Effector CD8-positive, alpha-beta T cell (primary cell): ENCODE measurements around the gene MED12.
A peak's percentile ranks its signal among the peaks of the same experiment; 100 is the strongest.

ENCODE experiments used
- DNase-seq: peaks from one replicate; lab custom pipeline; 2025; lab: John Stamatoyannopoulos, UW

Gene MED12

DNA sequence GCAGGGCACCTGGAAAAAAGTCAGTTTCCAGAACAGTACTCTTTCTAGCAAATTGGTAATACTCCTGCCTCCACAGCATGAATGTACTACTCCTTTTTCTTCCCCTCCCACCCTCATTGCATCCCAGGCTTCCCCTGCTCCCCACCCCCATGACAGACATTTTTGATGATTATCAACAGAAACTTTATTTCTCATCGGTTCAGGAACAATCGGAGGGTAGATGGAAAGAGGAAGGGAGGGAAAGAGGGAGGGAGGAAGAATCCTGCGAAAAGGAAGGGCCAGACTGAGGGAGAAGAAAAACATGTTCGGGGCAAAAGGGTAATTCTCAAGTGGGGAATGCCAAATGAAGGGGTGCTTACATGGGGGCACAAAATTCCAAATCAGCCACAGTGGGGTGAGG, 11.2 kb upstream of the MED12 start:
- no peak for DNase-seq

DNA sequence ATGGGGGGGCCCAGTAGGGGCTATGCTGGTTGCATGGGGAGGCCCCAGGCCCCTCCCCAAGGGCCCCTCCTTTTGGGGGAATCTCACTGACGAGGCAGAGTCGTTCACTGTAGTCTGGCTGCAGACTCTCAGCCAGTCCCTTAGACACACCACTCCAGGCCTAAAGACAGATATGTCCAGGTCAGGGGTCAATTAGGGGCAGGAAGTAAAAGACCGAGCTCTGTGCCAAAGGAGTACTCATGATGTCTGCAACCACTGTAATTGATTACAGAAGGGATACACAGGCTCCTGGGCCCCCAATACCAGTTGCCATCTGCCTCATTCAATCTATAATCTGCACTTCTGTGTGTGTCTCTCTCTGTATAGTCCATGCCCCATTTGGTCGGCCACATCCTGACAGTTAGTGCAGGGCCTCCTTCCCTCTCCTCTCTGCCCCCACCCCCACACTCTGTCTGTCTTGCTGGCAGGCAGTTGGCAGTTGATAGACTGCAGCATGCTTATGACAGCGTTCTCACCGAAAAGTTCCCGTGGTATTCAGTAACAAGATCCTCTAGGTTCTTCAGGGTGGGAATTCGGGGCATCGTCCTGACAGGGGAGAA, 10.5 kb upstream of the MED12 start:
- DNase-seq = peak; percentile 5

DNA sequence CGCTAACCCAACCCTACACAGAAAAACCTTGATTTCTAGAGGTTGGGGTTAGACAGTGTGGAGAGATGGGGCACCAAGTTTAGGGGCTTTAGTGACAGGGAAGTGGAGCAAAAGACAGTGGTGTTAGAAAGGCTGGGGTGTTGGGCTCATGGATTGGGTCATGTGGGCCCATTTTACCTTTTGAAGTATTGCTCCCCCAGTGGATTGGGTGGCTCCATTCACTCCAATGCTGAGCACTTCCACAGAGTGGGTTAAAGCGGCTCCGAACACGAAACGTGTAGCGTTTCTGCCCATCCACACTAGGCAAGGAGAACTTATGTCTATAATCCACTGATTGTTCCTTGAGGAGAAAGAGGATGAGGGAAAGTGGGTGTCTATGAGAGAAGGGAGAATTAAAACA, 9.3 kb upstream of the MED12 start:
- DNase-seq = no peak

DNA sequence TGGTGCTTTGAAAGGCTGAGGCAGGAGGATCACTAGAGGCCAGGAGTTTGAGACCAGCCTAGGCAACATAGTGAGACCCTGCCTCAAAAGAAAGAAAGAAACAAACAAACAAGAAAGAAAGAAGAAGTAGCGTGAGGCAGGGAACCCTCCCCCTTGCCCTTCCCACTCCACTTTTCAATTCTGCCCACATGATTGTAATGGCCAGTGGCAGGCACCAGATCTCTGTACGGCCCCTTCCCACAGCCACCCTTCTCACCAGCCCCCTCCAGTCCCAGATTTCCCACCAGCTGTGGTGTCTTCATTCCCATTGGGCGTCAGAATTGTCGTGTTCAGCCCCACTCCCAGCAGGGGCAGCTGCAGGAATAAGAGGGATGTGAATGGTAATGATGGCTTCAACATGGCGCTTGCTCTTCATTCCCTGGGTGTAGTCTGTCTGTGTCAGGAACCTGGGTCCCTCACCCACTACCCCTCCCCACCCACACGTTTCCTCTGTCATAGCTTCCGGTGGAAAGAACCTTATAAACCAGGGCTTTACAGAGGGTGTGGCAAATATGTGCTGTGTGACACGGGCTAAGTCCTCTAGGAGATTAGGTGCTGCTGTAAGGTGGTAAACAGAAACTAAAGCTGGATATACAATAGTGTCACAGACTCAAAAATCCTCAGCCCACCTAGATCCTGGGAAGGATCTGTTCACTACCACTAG, 7.1 kb upstream of the MED12 start, which contains the start of gene IL2RG:
Gene IL2RG, minus strand, starts transcription at position 437 of the 703 bp plus-strand sequence. Its CDS starts 38 bp downstream, at position 399.
- peak; percentile 66 for DNase-seq

DNA sequence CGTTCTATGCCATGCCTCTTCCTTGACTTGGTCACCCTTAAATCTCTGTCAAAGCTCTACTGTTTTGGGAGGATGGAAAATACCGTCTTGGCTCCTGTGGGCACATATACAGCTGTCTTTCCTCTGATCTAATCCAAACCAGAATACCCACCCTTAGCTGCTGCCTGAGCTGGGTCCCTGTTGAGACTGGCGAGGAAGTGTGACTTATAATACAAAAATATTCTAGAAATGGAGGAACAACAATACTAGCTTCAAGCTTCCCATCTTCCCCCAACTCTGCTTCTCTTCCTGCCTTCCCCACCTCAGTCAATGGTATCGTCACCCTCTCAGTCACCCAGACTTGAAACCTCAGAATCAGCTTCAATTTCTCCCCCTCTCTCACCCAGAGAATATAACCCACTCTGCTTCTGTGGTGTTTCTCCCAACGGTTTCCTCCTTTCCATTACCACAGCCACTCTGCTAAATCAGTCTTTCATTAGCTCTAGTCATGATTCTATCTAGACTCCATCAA, 6.4 kb upstream of the MED12 start:
- DNase-seq = peak; percentile 13

DNA sequence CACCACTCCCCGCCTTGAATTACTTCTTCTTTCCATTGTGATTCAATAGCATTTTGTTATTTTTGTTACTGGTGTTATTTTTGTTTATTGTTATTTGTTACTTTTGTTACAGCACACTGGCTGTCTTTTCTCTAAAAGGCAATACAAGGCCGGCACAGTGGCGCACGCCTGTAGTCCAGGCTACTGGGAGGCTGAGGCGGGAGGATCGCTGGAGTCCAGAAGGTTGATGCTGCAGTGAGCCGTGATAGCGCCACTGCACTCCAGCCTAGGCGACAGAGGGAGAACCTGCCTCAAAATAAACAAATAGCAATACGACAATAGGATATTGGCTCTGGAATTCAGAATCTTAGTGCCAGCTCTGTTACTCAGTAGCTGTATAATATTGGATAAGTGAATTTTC, 1.0 kb upstream of the MED12 start:
- DNase-seq = no peak

DNA sequence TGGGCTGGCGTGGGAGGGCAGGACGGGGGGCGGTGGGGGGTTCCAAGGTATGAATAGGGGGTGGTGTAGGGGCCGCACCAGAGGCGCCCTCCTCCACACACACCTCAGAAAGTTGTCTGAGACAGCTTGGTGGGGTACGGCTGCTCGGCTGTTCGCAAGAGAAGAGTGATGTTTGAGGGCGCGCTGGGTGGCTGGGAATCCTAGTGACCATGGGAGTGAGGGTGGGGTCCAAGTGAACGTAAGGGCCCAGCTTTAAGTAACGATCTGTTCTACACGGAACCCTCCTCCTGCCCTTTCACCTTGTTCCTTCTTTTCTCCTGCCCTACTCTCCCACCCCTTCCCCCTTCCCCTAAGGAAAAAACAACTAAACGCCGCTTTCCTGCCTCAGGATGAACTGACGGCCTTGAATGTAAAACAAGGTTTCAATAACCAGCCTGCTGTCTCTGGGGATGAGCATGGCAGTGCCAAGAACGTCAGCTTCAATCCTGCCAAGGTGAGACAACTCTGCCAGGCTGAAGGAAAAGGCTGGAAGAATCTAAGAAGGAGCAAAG, 664 bp downstream of the MED12 start:
- no peak for DNase-seq

DNA sequence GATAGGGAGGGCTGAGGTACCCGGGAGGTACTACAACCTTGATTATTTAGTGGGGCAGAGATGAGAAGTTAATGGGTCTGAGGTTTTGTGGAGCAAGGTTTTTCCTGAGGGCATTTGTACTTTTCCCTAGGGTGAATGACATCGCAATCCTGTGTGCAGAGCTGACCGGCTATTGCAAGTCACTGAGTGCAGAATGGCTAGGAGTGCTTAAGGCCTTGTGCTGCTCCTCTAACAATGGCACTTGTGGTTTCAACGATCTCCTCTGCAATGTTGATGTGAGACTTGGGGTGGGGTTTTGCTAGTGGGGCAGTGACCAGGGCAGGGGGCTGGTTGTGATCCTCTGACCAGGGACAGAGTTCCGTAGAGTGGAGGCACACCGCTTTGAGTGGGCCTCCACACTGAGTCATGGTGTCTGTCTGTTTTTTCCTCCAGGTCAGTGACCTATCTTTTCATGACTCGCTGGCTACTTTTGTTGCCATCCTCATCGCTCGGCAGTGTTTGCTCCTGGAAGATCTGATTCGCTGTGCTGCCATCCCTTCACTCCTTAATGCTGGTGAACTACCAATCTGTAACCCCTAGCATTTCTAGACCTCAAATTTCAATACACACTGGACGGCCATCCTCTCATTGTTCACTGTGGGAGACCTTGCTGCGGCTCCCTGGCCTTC, 9.9 kb downstream of the MED12 start:
- DNase-seq = no peak

DNA sequence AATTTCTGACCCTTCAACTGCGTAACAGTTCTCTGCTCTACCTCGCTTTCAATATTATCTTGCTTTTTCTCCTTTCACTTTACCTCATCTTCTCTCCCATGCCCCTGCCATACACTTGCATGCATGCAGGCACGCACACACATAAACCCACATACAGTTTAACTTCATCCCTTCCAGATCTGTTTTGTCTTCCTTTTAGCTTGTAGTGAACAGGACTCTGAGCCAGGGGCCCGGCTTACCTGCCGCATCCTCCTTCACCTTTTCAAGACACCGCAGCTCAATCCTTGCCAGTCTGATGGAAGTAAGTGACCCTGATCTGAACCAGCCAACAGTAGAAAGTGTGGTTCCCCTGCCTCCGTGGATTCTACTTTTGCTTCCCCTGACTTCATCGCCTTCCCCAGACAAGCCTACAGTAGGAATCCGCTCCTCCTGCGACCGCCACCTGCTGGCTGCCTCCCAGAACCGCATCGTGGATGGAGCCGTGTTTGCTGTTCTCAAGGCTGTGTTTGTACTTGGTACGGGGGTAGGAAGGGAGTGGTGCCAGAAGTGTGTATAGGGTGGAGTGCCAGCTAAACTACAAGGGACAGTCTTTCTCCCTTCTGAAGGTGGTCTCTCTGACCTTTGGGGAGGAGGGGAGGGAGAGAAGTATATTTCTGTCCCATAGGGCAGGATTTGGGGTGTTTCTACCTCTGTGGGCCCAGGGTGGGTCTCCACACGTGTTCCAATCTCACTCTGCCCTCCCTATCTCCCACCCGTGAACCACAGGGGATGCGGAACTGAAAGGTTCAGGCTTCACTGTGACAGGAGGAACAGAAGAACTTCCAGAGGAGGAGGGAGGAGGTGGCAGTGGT, 10.7 kb downstream of the MED12 start:
- DNase-seq = peak; percentile 61

DNA sequence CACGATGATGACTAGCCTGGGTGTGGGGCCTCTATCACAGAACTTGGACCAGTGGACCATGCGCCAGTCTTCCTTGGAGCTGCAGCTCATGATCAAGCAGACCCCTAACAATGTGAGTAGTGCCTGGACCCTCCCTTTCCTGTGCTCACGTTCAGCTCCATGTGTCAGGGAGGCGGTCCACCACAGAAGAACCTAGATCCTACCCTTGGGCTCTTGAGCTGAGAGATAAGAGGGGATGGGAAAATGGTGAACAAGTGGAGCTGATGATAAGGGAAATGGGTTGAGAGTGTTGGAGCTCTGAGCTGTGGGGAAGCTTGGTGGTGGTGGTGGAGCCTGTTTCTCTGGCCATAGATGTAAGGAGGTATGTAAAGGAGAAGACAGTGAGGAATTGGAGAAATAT, 13.1 kb downstream of the MED12 start:
- no peak for DNase-seq

DNA sequence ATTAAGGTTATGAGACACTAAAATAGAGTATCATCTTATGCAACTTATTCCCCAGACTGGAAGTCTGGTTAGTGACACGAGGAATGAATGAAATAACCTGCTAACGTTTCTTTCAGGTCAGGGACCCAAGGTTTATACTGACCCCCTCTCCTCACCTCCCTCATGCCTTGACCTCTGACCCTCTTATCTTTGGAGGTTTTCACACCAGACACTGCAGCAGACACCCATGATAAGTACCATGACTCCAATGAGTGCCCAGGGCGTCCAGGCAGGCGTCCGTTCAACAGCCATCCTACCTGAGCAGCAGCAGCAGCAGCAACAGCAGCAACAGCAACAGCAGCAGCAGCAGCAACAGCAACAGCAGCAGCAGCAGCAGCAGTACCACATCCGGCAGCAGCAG, 22.0 kb downstream of the MED12 start:
- DNase-seq = no peak

DNA sequence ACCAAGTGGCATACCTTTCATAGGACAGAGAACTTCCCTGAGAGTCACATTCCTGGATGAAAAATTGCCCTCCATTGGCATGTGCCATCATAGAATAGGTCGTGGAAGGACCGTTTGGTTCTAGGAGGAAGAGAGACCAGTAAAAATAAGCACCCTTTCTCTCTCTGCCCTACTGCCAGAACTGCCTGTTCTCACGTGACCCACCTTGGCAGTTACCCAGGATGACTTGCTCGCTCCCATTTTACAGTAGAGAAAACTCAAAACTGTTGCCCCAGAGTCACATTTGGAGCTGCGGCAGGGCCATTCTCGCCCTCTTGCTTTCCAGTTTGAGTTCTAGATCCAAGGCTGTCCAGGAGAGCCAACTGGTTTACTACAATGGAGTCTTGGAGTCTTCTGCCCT, 25.1 kb downstream of the MED12 start:
- no peak for DNase-seq

DNA sequence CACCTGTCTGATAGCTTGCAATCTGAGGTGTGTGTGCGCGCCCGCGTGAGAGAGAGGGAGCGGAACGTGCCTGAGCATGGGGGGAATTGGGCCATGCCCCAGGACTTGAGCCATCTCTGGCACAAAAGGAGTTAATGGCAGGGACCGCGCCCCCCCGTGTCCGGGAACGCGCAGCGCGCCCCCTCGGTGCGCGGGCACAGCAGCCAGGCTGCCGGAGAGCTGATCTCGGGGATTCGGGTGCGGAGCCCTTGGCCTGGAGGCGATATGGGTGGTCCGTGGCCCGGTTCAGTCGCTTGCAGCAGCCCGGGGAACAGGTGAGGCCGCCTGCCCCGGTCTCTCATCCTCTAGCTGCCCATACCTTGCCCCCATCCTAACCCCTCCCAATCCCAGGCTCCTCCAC, 26.3 kb downstream of the MED12 start, which contains the start of gene NLGN3:
Gene NLGN3, plus strand, starts transcription at position 191 of the 400 bp plus-strand sequence. CDS start 2,909 bp downstream, outside the sequence.
- no peak for DNase-seq

DNA sequence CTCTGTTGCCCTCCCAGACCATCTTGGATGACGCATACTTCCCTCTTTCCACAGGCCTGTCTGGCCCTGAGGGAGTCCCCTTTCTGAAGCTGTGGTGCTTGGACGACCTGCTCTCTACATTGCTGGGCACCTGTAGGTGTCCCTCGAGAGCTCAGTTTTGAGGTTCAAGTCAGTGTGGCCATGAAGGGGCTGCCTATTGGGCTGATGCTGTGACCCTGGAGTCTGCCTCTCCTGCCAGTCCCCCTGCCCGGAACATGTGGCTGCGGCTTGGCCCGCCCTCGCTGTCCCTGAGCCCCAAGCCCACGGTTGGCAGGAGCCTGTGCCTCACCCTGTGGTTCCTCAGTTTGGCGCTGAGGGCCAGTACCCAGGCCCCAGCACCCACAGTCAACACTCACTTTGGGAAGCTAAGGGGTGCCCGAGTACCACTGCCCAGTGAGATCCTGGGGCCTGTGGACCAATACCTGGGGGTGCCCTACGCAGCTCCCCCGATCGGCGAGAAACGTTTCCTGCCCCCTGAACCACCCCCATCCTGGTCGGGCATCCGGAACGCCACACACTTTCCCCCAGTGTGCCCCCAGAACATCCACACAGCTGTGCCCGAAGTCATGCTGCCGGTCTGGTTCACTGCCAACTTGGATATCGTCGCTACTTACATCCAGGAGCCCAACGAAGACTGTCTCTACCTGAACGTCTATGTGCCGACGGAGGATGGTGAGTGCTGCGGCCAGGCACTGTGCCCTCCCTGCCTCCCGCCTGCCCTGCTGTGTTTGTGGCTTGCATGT, 29.3 kb downstream of the MED12 start:
- DNase-seq = no peak

DNA sequence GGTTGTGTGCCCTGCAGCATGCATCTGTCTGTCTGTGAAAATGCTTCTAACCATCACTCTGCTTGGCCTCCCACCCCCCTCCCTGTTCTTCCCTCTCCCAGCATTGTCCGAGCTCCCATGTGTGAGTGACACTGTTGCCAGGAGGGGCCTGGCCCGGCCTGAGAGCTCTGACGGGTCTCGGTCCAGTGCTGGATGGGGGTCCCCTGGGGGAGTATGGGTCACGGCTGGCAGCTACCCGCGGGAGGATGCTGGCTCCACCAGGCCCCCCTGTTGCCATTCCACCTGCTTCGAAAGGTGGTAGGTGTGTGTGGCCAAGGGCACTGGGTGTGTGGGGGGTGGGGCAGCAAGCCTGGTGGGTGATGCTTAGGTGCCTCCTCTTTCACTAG, 29.9 kb downstream of the MED12 start:
- DNase-seq = no peak

DNA sequence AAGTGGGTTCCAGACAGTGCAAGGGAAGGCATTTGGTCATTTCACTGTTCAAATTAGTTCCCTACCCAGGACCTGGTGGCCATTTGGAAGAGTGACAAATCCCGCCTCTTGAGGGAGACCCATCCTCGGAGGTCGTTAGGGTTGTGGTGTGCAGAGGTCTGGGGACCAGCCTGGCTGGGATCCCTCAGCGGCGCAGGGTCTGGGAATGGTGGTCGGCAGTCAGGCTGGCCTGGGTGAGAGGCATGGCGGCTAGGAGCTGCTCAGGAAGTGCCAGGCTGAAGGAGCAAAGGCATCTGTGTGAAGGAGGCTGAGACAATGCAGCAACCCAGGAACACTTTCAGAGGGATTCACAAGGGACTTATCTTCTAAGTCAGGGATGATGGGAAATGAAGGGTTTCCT, 33.0 kb downstream of the MED12 start:
- DNase-seq = no peak

DNA sequence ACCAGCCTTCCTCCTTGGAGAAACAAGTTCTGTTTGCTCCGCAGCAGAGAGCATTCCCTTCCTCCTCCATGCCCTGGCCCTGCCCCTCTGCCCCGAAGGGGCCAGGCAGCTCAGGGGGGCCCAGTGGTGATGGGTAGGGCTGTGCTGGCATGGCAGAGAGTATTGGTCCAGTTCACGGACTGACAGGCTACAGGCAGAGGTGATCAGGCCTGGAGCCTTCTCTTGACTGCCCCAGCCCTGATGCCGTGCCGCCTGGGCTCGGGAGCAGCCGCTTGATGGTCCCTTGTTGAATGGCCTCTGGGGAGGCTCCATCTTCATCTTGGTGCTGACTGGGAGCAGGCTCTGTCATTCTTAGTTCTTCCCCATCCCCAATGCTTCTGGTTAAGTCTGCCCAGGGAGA, 35.8 kb downstream of the MED12 start:
- DNase-seq = no peak

DNA sequence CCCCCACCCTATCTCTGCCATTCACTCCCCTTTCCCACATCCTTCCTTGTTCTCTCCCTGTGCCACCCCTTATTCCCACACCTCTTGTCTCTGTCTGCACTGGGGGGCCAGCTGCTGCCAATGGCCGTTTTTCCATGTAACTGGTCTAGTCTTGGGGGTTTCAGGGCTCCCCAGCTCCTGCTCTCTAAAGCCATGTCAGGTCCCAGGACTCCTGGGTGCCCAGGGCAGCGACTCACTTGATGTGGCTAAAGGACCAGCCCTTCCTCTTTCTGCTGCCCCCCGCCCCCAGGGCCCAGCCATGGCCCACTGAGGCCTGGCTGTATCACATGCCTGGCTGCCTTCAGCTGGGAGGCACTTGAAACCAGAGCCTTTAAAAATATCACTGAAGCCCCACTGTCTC, 36.2 kb downstream of the MED12 start:
- no peak for DNase-seq

DNA sequence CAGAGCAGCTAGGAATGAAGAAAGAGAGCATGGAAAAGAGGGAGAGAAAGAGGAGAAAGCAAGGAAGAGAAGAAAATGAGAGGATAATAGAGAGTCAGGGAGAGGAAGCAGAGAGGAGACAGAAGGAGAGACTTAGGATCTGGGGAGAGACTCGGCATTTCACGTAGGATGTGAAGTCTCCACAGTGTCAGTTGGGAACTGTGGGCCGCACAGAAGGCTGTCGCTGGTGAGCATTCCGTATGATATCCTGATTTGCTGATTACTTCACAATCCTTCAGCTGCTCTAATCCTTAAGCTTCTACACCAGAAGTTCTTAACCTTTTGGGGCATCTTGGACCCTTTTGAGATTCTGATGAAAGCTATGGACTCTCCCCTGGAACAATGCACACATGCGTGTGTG, 40.2 kb downstream of the MED12 start:
- no peak for DNase-seq

DNA sequence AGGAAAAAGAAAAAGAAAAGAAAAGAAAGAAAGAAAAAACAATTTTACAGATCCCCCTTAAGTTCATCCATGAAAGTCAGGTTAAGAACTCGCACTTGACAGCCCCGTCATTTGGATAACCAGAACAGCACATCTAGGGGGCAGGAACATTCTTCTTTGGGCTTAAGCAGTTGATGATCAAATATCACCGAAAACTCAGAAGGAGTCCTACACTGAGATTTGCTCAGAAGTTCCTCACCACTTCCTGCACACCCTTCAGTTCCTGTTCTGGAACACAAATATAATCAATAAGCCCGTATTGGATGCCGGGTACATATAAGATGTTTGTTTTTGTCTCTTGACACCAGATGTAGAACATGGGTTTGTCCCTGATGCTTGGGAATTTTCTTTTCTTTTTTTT, 40.9 kb downstream of the MED12 start:
- no peak for DNase-seq

DNA sequence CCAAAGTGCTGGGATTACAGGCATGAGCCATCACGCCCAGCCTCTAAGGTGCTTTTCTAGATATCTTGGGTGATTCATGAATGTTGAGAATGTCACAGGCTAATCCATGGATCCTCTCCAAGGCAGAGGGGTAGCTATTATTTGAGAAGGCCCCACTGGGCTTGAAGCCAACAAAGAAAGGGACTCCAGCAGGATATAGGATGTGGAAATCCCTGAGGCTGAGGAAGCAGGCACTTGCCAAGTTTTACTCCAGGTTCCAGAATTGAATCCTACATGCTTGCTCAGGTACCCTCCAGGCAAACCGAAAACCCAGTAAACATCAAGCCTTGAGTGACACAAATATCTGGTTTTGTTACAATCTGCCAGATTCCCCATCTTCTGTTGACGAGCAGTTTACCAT, 42.1 kb downstream of the MED12 start:
- no peak for DNase-seq
